GM18498 (cell line): ENCODE data around the gene HOXC12.

ENCODE experiments used
- ATAC-seq: cut with Tn5 transposase; IDR thresholded peaks from one replicate; pipeline ENCODE4 v1.9.1; 2021; ENCODE audit warnings: mild to moderate bottlenecking, moderate library complexity; ENCODE audit not compliant: unreplicated experiment

The HOXC12 gene

GRCh38 chr12:53971129-53971528, 16.4 kb downstream of the HOXC12 start:
- ATAC-seq, result no peak

- ATAC-seq, result no peak
These were observed 17.0 kb downstream of the HOXC12 start for GRCh38 chr12:53971686-53972085.

- no peak for ATAC-seq
These were observed 17.5 kb downstream of the HOXC12 start for GRCh38 chr12:53972152-53972702.

GRCh38 chr12:53972722-53973235, 18.1 kb downstream of the HOXC12 start, which contains the start of gene HOXC11:
Gene HOXC11 (plus strand): TSS chr12:53973126. CDS start chr12:53973242, 116 bp downstream.
- ATAC-seq, result no peak

GRCh38 chr12:53973236-53974042, 18.7 kb downstream of the HOXC12 start:
- ATAC-seq, result no peak

GRCh38 chr12:53974084-53975063, 19.7 kb downstream of the HOXC12 start, which contains the start of gene HOTAIR:
Gene HOTAIR (minus strand): TSS chr12:53974954.
- ATAC-seq, result no peak

GRCh38 chr12:53975064-53975471, 20.4 kb downstream of the HOXC12 start:
- no peak for ATAC-seq

- ATAC-seq, result no peak
These were observed 20.9 kb downstream of the HOXC12 start for GRCh38 chr12:53975479-53976152.

- ATAC-seq, result no peak
These were observed 21.6 kb downstream of the HOXC12 start for GRCh38 chr12:53976172-53976822.

GRCh38 chr12:53976823-53977595, 22.3 kb downstream of the HOXC12 start:
- no peak for ATAC-seq

GRCh38 chr12:53977596-53978445, 23.1 kb downstream of the HOXC12 start:
- ATAC-seq, result no peak

GRCh38 chr12:53978477-53979356, 24.0 kb downstream of the HOXC12 start:
- ATAC-seq, result no peak

- ATAC-seq, result no peak
These were observed 25.6 kb downstream of the HOXC12 start for GRCh38 chr12:53980104-53980801.

- ATAC-seq, result no peak
These were observed 26.2 kb downstream of the HOXC12 start for GRCh38 chr12:53980802-53981496.

- ATAC-seq, result no peak
These were observed 27.2 kb downstream of the HOXC12 start for GRCh38 chr12:53981634-53982565.
